Endodermal cell (in vitro differentiated cells): ENCODE results near the gene RAI14. TPM values are rescaled to one million over a fixed set of nuclear protein-coding genes. Genes with fewer than 3 reads are reported as not detected.
"Not testable (repeated sequence)": the region's sequence is repeated elsewhere in the genome, so short reads cannot be mapped to it uniquely, and the experiment has no call there.

Experiments
- DNase-seq: peaks from one replicate; pipeline ENCODE4 v3.0.0-alpha.2; 2017
- H3K27ac ChIP-seq: 2 replicates; pipeline ENCODE4 v1.5.1; 2013; ENCODE audit warnings: mild to moderate bottlenecking, low read depth, low read length, moderate library complexity
- H3K27me3 ChIP-seq: 2 replicates; pipeline ENCODE4 v1.6.1; 2013; ENCODE audit warnings: mild to moderate bottlenecking, low read length, moderate library complexity; ENCODE audit not compliant: insufficient read depth, control insufficient read depth, poor library complexity, severe bottlenecking
- H3K36me3 ChIP-seq: 2 replicates; pipeline ENCODE4 v1.7.0; 2013; ENCODE audit warnings: mild to moderate bottlenecking, low read length, moderate library complexity; ENCODE audit not compliant: control insufficient read depth, insufficient read depth
- H3K4me1 ChIP-seq: one replicate; pipeline ENCODE4 v1.7.0; 2013; ENCODE audit warnings: low read length; ENCODE audit not compliant: control insufficient read depth, insufficient read depth
- H3K4me3 ChIP-seq: 2 replicates; pipeline ENCODE4 v1.5.1; 2013; ENCODE audit warnings: mild to moderate bottlenecking, low read length, moderate library complexity
- H3K9ac ChIP-seq: 2 replicates; pipeline ENCODE4 v1.6.1; 2013; ENCODE audit warnings: mild to moderate bottlenecking, low read length, moderate library complexity; ENCODE audit not compliant: poor library complexity, severe bottlenecking; ENCODE audit errors: extremely low read depth
- H3K9me3 ChIP-seq: 2 replicates; pipeline ENCODE4 v1.6.1; 2013; ENCODE audit warnings: mild to moderate bottlenecking, low read length, moderate library complexity; ENCODE audit not compliant: control insufficient read depth
- H3K27ac Mint-ChIP-seq: 2 replicates; pipeline ENCODE4 v1.8.0; 2020; ENCODE audit warnings: mixed read lengths
- H3K27me3 Mint-ChIP-seq: 2 replicates; pipeline ENCODE4 v1.8.0; 2021; ENCODE audit warnings: mild to moderate bottlenecking, mixed read lengths; ENCODE audit not compliant: insufficient read depth
- H3K36me3 Mint-ChIP-seq: 2 replicates; pipeline ENCODE4 v1.8.0; 2020; ENCODE audit warnings: low read depth, mixed read lengths
- H3K4me1 Mint-ChIP-seq: 2 replicates; pipeline ENCODE4 v1.8.0; 2020; ENCODE audit warnings: mixed read lengths
- H3K4me3 Mint-ChIP-seq: 2 replicates; pipeline ENCODE4 v1.8.0; 2020; ENCODE audit warnings: mild to moderate bottlenecking, moderate library complexity, mixed read lengths
- H3K9me3 Mint-ChIP-seq: 2 replicates; pipeline ENCODE4 v1.8.0; 2020; ENCODE audit warnings: mild to moderate bottlenecking, mixed read lengths
- CTCF ChIP-seq: fragments of 200-600 bp; sonication (generic); conservative IDR thresholded peaks from 2 replicates; pipeline ENCODE4 v1.5.0; 2021; ENCODE audit warnings: antibody characterized with exemption, mild to moderate bottlenecking
- WGBS, 2 experiments: methylation state at CpG; one replicate each; pipeline versions ENCODE4 v1.1.5 to v1.1.7; 2013; ENCODE audit warnings: missing lambda C conversion rate in 2 of 2, mixed read lengths in 1 of 2; ENCODE audit not compliant: insufficient coverage in 1 of 2, insufficient read length in 1 of 2; 5-methylcytosine and 5-hydroxymethylcytosine counted together
- total RNA-seq, 2 donors: library from RNA; stranded (reverse); fragmentation: NEBNext Ultra II Directional in 1 of 2; extraction: Animal tissue kit (Norgen Biotek cat#: 25700) in 1 of 2; gene quantifications; 2 replicates in 1 of 2; 3 replicates in 1 of 2; pipeline ENCODE4 v1.2.1, GENCODE V29; 2021

Gene RAI14
- total RNA-seq, 2 donors from 2014 or later = 66.6 to 87.5 TPM

- 100% methylated on average over 1 of the region's 1 CpG; no CpG with 5 or more reads in 1 of the 2 experiments for WGBS, 2 experiments
- TF ChIP-seq CTCF = no peak
- H3K9me3 ChIP-seq = peaks cover 29% of the 10 kb centered on the region
- Mint-ChIP-seq H3K27me3 (no peaks in the 10 kb centered on the region), H3K9me3 (peaks cover 49% of the 10 kb centered on the region), H3K4me1 (no peaks in the 10 kb centered on the region), H3K4me3 (no peak overlapping the region), H3K36me3 (peaks cover 42% of the 10 kb centered on the region), H3K27ac (no peak overlapping the region)
- H3K36me3 ChIP-seq = peaks cover 8% of the 10 kb centered on the region
- no peaks in the 10 kb centered on the region for H3K4me1 ChIP-seq
- no peak for DNase-seq
- H3K27me3 ChIP-seq = no peaks in the 10 kb centered on the region
- no peak overlapping the region for H3K4me3 ChIP-seq
- H3K27ac ChIP-seq = no peak overlapping the region
- no peak overlapping the region for H3K9ac ChIP-seq
Observed at GRCh38 chr5:34775886-34776285, 119.8 kb downstream of the RAI14 start.

- Mint-ChIP-seq H3K4me3 (no peak overlapping the region), H3K27me3 (no peaks in the 10 kb centered on the region), H3K27ac (no peak overlapping the region), H3K36me3 (peaks cover 52% of the 10 kb centered on the region), H3K4me1 (no peaks in the 10 kb centered on the region), H3K9me3 (peaks cover 69% of the 10 kb centered on the region)
- H3K4me3 ChIP-seq = no peak overlapping the region
- H3K36me3 ChIP-seq = peaks cover 8% of the 10 kb centered on the region
- peaks cover 44% of the 10 kb centered on the region for H3K9me3 ChIP-seq
- H3K27me3 ChIP-seq = no peaks in the 10 kb centered on the region
- TF ChIP-seq CTCF = no peak
- no peak overlapping the region for H3K9ac ChIP-seq
- H3K4me1 ChIP-seq = no peaks in the 10 kb centered on the region
- WGBS, 2 experiments = 93 to 97% methylated on average over 6 to 8 of the region's 8 CpGs
- H3K27ac ChIP-seq = no peak overlapping the region
- DNase-seq = no peak
Observed at GRCh38 chr5:34778091-34778850, 122.1 kb downstream of the RAI14 start.

- H3K4me3 ChIP-seq, H3K4me3 Mint-ChIP-seq, H3K27ac Mint-ChIP-seq, H3K27me3 ChIP-seq, H3K27me3 Mint-ChIP-seq, H3K36me3 ChIP-seq, H3K9ac ChIP-seq, H3K27ac ChIP-seq, DNase-seq, H3K4me1 Mint-ChIP-seq, H3K4me1 ChIP-seq: not testable (repeated sequence)
- 96 to 100% methylated on average over 4 of the region's 4 CpGs for WGBS, 2 experiments
- peaks cover 50% of the 10 kb centered on the region for H3K9me3 ChIP-seq
- Mint-ChIP-seq H3K36me3 (peaks cover 65% of the 10 kb centered on the region), H3K9me3 (peaks cover 71% of the 10 kb centered on the region)
Observed at GRCh38 chr5:34783892-34784291, 127.8 kb downstream of the RAI14 start.
